Hematopoietic multipotent progenitor cell (in vitro differentiated cells): ENCODE measurements around the gene SH3PXD2A. TPM values are rescaled to one million over a fixed set of nuclear protein-coding genes. Genes with fewer than 3 reads are reported as not detected.
A peak's percentile ranks its signal among the peaks of the same experiment; 100 is the strongest.

Experiments used
- DNase-seq, 3 donors: peaks; one replicate each; pipeline ENCODE4 v3.0.0-alpha.2; 2011 to 2015; ENCODE audit warnings: low read depth in 2 of 3, low spot score in 2 of 3
- total RNA-seq: library from RNA; depleted of rRNA; stranded (reverse); fragments of >200 nt; gene quantifications from one replicate; pipeline ENCODE4 v1.2.3, GENCODE V29; 2012

SH3PXD2A gene
- total RNA-seq, 1 donor, result 2.7 TPM

GRCh38 chr10:103714232-103714891 is 141.0 kb downstream of the SH3PXD2A start:
- no peak for DNase-seq

GRCh38 chr10:103713676-103714075 is 141.7 kb downstream of the SH3PXD2A start:
- no peak for DNase-seq

GRCh38 chr10:103712898-103713498 is 142.4 kb downstream of the SH3PXD2A start:
- DNase-seq, result peak; percentile 62 to 85 (median 67)

GRCh38 chr10:103712146-103712545 is 143.2 kb downstream of the SH3PXD2A start:
- no peak for DNase-seq

GRCh38 chr10:103711351-103711994 is 143.9 kb downstream of the SH3PXD2A start:
- DNase-seq, result no peak

GRCh38 chr10:103710490-103710889 is 144.9 kb downstream of the SH3PXD2A start:
- DNase-seq, result no peak

- no peak for DNase-seq
These were observed 145.9 kb downstream of the SH3PXD2A start for GRCh38 chr10:103709341-103709920.

- DNase-seq, result no peak
These were observed 146.6 kb downstream of the SH3PXD2A start for GRCh38 chr10:103708627-103709288.

- DNase-seq, result no peak
These were observed 147.3 kb downstream of the SH3PXD2A start for GRCh38 chr10:103707956-103708626.

- DNase-seq, result no peak
These were observed 148.6 kb downstream of the SH3PXD2A start for GRCh38 chr10:103706762-103707161.

- DNase-seq, result no peak
These were observed 149.3 kb downstream of the SH3PXD2A start for GRCh38 chr10:103706047-103706446.

GRCh38 chr10:103703941-103704919 is 151.1 kb downstream of the SH3PXD2A start:
- no peak for DNase-seq

GRCh38 chr10:103701380-103702222 is 153.8 kb downstream of the SH3PXD2A start:
- DNase-seq, result no peak

- DNase-seq, result no peak
These were observed 155.0 kb downstream of the SH3PXD2A start for GRCh38 chr10:103700436-103700715.

- DNase-seq, result no peak
These were observed 155.6 kb downstream of the SH3PXD2A start for GRCh38 chr10:103699611-103700435.

GRCh38 chr10:103698266-103698665 is 157.1 kb downstream of the SH3PXD2A start:
- DNase-seq, result no peak

GRCh38 chr10:103697787-103698186 is 157.6 kb downstream of the SH3PXD2A start:
- DNase-seq, result no peak
